MCF 10A (cell line): ENCODE results near the gene GABRB1. TPM values are rescaled to one million over a fixed set of nuclear protein-coding genes. Genes with fewer than 3 reads are reported as not detected.

ENCODE experiments used
- BruUV-seq: library from RNA; stranded (reverse); fragments of 400-500 nt; replicated peaks from 2 replicates; lab custom pipeline; 2021; lab: Mats Ljungman, UMichigan
- CTCF ChIA-PET: fragments of 300-600 bp; sonication (Branson Sonifier 250); formaldehyde crosslinking; extraction: SDS; loops from one replicate; lab custom pipeline; 2021; ENCODE audit warnings: antibody characterized with exemption, inconsistent platforms; lab: Yijun Ruan, JAX
- POLR2A ChIA-PET: fragments of 300-600, 350-650 bp; sonication (Branson Sonifier 250); formaldehyde crosslinking; extraction: SDS; loops from one replicate; lab custom pipeline; 2020; ENCODE audit warnings: antibody characterized with exemption, inconsistent platforms; lab: Yijun Ruan, JAX
- DNase-seq: peaks from one replicate; pipeline ENCODE4 v3.0.0-alpha.2; 2018; ENCODE audit not compliant: unreplicated experiment
- H3K27ac Mint-ChIP-seq: one replicate; pipeline ENCODE4 v1.8.0; 2022; ENCODE audit warnings: mild to moderate bottlenecking, low read depth, mixed read lengths; ENCODE audit not compliant: unreplicated experiment
- H3K27me3 Mint-ChIP-seq: one replicate; pipeline ENCODE4 v1.8.0; 2022; ENCODE audit warnings: mixed read lengths; ENCODE audit not compliant: insufficient read depth, unreplicated experiment
- H3K36me3 Mint-ChIP-seq: one replicate; pipeline ENCODE4 v1.8.0; 2022; ENCODE audit warnings: mild to moderate bottlenecking, moderate library complexity, mixed read lengths; ENCODE audit not compliant: insufficient read depth, unreplicated experiment
- H3K4me1 Mint-ChIP-seq: one replicate; pipeline ENCODE4 v1.8.0; 2022; ENCODE audit warnings: mixed read lengths; ENCODE audit not compliant: insufficient read depth, unreplicated experiment
- H3K4me3 Mint-ChIP-seq: one replicate; pipeline ENCODE4 v1.8.0; 2022; ENCODE audit warnings: mild to moderate bottlenecking, moderate library complexity, mixed read lengths; ENCODE audit not compliant: unreplicated experiment
- H3K9me3 Mint-ChIP-seq: one replicate; pipeline ENCODE4 v1.8.0; 2022; ENCODE audit warnings: mixed read lengths; ENCODE audit not compliant: unreplicated experiment
- intact Hi-C: fragments of 100-400 bp; cut with micrococcal nuclease; formaldehyde crosslinking; loops from 2 replicates; pipeline ENCODE4 v1.14.1; 2022
- total RNA-seq: library from RNA; stranded (reverse); gene quantifications from 2 replicates; pipeline ENCODE4 v1.2.3, GENCODE V29; 2022
- TF ChIP-seq, protein P1 (sequence below): fragments of 200-600 bp; IDR thresholded peaks from one replicate; pipeline ENCODE4 v1.8.0; 2022; ENCODE audit warnings: antibody characterized with exemption, mild to moderate bottlenecking; ENCODE audit not compliant: unreplicated experiment

Gene GABRB1
- total RNA-seq, 1 experiment from 2014 or later = not detected

GRCh38 chr4:47337893-47338292 lies 306.5 kb downstream of the GABRB1 start:
- ChIA-PET POLR2A (interaction anchor here (1.1 kb wide), 1 partner anchor 31 kb away, joined by 3 read pairs; no protein-coding TSS in a partner anchor), CTCF (interaction anchor here (0.6 kb wide), 1 partner anchor 62 kb away, joined by 3 read pairs; no protein-coding TSS in a partner anchor)
- intact Hi-C loops = no loop called here
- H3K27me3 Mint-ChIP-seq = peaks cover 10% of the 10 kb centered on the region
- peaks cover 10% of the 10 kb centered on the region for H3K4me1 Mint-ChIP-seq
- TF ChIP-seq, protein P1, sequence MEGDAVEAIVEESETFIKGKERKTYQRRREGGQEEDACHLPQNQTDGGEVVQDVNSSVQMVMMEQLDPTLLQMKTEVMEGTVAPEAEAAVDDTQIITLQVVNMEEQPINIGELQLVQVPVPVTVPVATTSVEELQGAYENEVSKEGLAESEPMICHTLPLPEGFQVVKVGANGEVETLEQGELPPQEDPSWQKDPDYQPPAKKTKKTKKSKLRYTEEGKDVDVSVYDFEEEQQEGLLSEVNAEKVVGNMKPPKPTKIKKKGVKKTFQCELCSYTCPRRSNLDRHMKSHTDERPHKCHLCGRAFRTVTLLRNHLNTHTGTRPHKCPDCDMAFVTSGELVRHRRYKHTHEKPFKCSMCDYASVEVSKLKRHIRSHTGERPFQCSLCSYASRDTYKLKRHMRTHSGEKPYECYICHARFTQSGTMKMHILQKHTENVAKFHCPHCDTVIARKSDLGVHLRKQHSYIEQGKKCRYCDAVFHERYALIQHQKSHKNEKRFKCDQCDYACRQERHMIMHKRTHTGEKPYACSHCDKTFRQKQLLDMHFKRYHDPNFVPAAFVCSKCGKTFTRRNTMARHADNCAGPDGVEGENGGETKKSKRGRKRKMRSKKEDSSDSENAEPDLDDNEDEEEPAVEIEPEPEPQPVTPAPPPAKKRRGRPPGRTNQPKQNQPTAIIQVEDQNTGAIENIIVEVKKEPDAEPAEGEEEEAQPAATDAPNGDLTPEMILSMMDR = no peak
- H3K36me3 Mint-ChIP-seq = no peaks in the 10 kb centered on the region
- no peak overlapping the region for H3K4me3 Mint-ChIP-seq
- no TSS peak for BruUV-seq
- peaks cover 9% of the 10 kb centered on the region for H3K9me3 Mint-ChIP-seq
- no peak overlapping the region for H3K27ac Mint-ChIP-seq
- DNase-seq = no peak

GRCh38 chr4:47340914-47341313 lies 309.5 kb downstream of the GABRB1 start:
- intact Hi-C loops = no loop called here
- no TSS peak for BruUV-seq

DNA sequence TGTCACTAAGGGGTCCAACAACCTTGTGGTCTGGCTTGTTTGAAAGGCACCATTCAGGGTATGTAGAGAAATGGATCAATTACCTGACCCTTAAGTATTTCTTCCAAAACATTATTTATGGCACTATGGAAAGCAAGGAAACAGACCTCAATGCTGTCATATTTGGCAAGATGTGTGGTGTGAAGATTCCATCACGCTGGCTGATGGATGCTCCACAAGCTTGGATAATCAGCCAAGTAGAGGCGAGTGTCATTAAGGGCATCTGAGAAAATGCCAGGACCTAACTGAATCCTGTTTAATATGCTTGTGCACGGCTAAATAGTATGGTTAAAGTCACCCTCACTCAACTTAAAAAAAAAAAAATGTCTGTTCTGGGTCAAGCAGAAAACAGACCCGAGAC lies 311.4 kb downstream of the GABRB1 start:
- no TSS peak for BruUV-seq
- Mint-ChIP-seq H3K36me3 (no peaks in the 10 kb centered on the region), H3K9me3 (no peaks in the 10 kb centered on the region), H3K4me1 (no peaks in the 10 kb centered on the region), H3K27me3 (no peaks in the 10 kb centered on the region), H3K4me3 (no peak overlapping the region), H3K27ac (no peak overlapping the region)
- ChIA-PET POLR2A (interaction anchor here (0.6 kb wide), 1 partner anchor 1147 kb away, joined by 3 read pairs; no protein-coding TSS in a partner anchor), CTCF (interaction anchor here (0.5 to 1.1 kb wide), 2 partner anchors 23 to 212 kb away, joined by 5 to 6 read pairs; no protein-coding TSS in a partner anchor)
- intact Hi-C loops = no loop called here
- TF ChIP-seq, protein P1 = no peak
- no peak for DNase-seq

More at GRCh38 chr4:47340914-47341313, 309.5 kb downstream of the GABRB1 start:
- TF ChIP-seq, protein P1 = no peak
- ChIA-PET POLR2A (no interaction called here), CTCF (no interaction called here)
- Mint-ChIP-seq H3K27ac (no peak overlapping the region), H3K36me3 (no peaks in the 10 kb centered on the region), H3K4me1 (no peaks in the 10 kb centered on the region), H3K9me3 (peaks cover 9% of the 10 kb centered on the region), H3K4me3 (no peak overlapping the region), H3K27me3 (peaks cover 10% of the 10 kb centered on the region)
- no peak for DNase-seq

DNA sequence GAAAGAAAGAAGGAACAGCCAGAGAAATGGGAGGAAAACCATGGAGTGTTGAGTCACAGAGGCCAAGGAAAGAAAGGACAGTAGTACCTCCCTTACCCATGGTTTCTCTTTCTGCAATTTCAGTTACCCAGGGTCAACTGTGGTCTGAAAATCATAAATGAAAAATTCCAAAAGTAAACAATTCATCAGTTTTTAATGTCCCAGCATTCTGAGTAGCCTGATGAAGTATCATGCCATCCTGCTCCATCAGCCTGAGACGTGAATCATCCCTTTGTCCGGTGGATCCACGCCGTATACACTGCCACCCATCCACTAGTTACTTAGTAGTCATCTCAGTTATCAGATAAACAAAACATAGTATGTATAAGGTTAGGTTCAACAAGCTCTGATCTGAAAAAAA lies 318.0 kb downstream of the GABRB1 start:
- BruUV-seq = no TSS peak
- TF ChIP-seq, protein P1 = no peak
- H3K27me3 Mint-ChIP-seq = no peaks in the 10 kb centered on the region
- DNase-seq = no peak
- no peak overlapping the region for H3K27ac Mint-ChIP-seq
- CTCF ChIA-PET = no interaction called here
- no peaks in the 10 kb centered on the region for H3K4me1 Mint-ChIP-seq
- H3K36me3 Mint-ChIP-seq = no peaks in the 10 kb centered on the region
- H3K9me3 Mint-ChIP-seq = no peaks in the 10 kb centered on the region
- POLR2A ChIA-PET = no interaction called here
- intact Hi-C loops = no loop called here
- no peak overlapping the region for H3K4me3 Mint-ChIP-seq
